Activated T-helper 1 cell treated with anti-CD3 and anti-CD28 coated beads, Interleukin-12 subunit alpha, Interleukin-12 subunit beta, Interleukin-2, Interleukin-4 antibody, amounts not matched to agents 30 ng/mL and 10 ng/mL and 1 ng/mL, durations not matched to agents 14 hours and 24 hours and 36 hours (primary cell): ENCODE results near the gene FICD. TPM values are rescaled to one million over a fixed set of nuclear protein-coding genes. Genes with fewer than 3 reads are reported as not detected.
"Not testable (repeated sequence)": the region's sequence is repeated elsewhere in the genome, so short reads cannot be mapped to it uniquely, and the experiment has no call there.

ENCODE experiments used
- DNase-seq: peaks from one replicate; pipeline ENCODE4 v3.0.0; 2021; ENCODE audit warnings: low spot score
- H3K27ac Mint-ChIP-seq: one replicate; pipeline ENCODE4 v1.8.0; 2021; ENCODE audit warnings: mild to moderate bottlenecking, mixed read lengths
- H3K27me3 Mint-ChIP-seq: one replicate; pipeline ENCODE4 v1.8.0; 2022; ENCODE audit warnings: mild to moderate bottlenecking, moderate library complexity, mixed read lengths; ENCODE audit not compliant: insufficient read depth
- H3K36me3 Mint-ChIP-seq: one replicate; pipeline ENCODE4 v1.8.0; 2021; ENCODE audit warnings: low read depth, mixed read lengths
- H3K4me1 Mint-ChIP-seq: one replicate; pipeline ENCODE4 v1.8.0; 2021; ENCODE audit warnings: low read depth, mixed read lengths
- H3K4me3 Mint-ChIP-seq: one replicate; pipeline ENCODE4 v1.8.0; 2021; ENCODE audit warnings: mild to moderate bottlenecking, moderate library complexity, mixed read lengths
- H3K9me3 Mint-ChIP-seq: one replicate; pipeline ENCODE4 v1.8.0; 2021; ENCODE audit warnings: mixed read lengths
- intact Hi-C: fragments of 100-400 bp; cut with micrococcal nuclease; formaldehyde crosslinking; loops from one replicate; pipeline ENCODE4 v1.15.1; 2024
- total RNA-seq: library from RNA; stranded (reverse); gene quantifications from 2 replicates; pipeline ENCODE4 v1.2.3, GENCODE V29; 2022

The FICD gene
- total RNA-seq, 1 donor from 2014 or later: 6.8 TPM

GRCh38 chr12:108484431-108484830 lies 30.6 kb upstream of the FICD start:
- peaks cover 7% of the 10 kb centered on the region for H3K9me3 Mint-ChIP-seq
- H3K4me3 Mint-ChIP-seq: no peak overlapping the region
- H3K27ac Mint-ChIP-seq: no peak overlapping the region
- no peaks in the 10 kb centered on the region for H3K36me3 Mint-ChIP-seq
- H3K27me3 Mint-ChIP-seq: no peaks in the 10 kb centered on the region
- intact Hi-C loops: no loop called here
- H3K4me1 Mint-ChIP-seq: no peaks in the 10 kb centered on the region
- no peak for DNase-seq

DNA sequence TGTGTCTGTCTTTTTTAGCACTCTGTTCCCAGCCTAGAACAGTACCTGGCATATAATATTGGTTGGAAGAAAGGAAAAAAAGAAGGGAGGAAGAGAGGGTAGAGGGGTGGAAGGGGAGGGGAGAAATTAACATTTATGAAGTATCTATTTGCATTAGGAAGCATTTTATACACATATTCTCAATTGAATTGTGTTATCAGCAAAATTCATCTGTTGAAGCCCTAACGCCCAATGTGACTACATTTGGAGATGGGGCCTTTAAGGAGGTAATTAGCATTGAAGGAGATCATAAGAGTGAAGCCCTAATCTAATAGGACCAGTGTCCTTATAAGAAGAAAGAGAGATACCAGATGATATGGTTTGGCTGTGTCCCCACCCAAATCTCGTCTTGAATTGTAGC lies 30.2 kb upstream of the FICD start:
- no peak for DNase-seq
- no peak overlapping the region for H3K4me3 Mint-ChIP-seq
- H3K9me3 Mint-ChIP-seq: peaks cover 7% of the 10 kb centered on the region
- no peak overlapping the region for H3K27ac Mint-ChIP-seq
- intact Hi-C loops: no loop called here
- no peaks in the 10 kb centered on the region for H3K4me1 Mint-ChIP-seq
- H3K36me3 Mint-ChIP-seq: no peaks in the 10 kb centered on the region
- H3K27me3 Mint-ChIP-seq: no peaks in the 10 kb centered on the region

- not testable (repeated sequence) for H3K4me1 Mint-ChIP-seq, H3K9me3 Mint-ChIP-seq
These were observed 29.7 kb upstream of the FICD start for GRCh38 chr12:108485371-108485770.

GRCh38 chr12:108487029-108487428 lies 28.0 kb upstream of the FICD start:
- intact Hi-C loops, DNase-seq, H3K27me3 Mint-ChIP-seq: not testable (repeated sequence)

More at GRCh38 chr12:108485371-108485770, 29.7 kb upstream of the FICD start:
- intact Hi-C loops, H3K36me3 Mint-ChIP-seq, H3K27me3 Mint-ChIP-seq, DNase-seq, H3K4me3 Mint-ChIP-seq, H3K27ac Mint-ChIP-seq: not testable (repeated sequence)

DNA sequence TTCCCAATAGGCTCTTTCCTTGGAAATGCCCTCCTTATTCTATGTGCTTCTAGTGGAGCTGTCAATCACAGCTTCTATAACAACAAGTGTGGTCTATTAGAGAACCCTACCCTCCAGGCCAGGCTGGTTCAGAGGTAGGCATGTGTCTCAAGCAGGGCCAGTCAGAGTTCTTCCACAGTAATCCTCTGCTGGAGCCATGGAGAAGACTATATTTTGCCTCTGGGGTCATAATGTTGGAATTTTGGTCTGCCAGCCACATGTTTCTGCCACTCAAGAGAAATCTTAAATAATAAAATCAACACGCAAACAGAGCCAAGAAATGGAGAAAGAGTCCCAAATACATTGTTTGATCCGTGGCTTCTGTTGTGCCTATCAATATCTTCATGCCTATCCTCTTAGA lies 23.8 kb upstream of the FICD start:
- H3K4me3 Mint-ChIP-seq: no peak overlapping the region
- no peak overlapping the region for H3K27ac Mint-ChIP-seq
- H3K36me3 Mint-ChIP-seq: no peaks in the 10 kb centered on the region
- intact Hi-C loops: no loop called here
- H3K4me1 Mint-ChIP-seq: no peaks in the 10 kb centered on the region
- peaks cover 16% of the 10 kb centered on the region for H3K27me3 Mint-ChIP-seq
- H3K9me3 Mint-ChIP-seq: peaks cover 7% of the 10 kb centered on the region
- DNase-seq: no peak

More at GRCh38 chr12:108487029-108487428, 28.0 kb upstream of the FICD start:
- H3K4me1 Mint-ChIP-seq, H3K27ac Mint-ChIP-seq, H3K9me3 Mint-ChIP-seq, H3K36me3 Mint-ChIP-seq, H3K4me3 Mint-ChIP-seq: not testable (repeated sequence)

- Mint-ChIP-seq H3K4me3 (no peak overlapping the region), H3K27ac (no peak overlapping the region), H3K9me3 (no peaks in the 10 kb centered on the region), H3K27me3 (peaks cover 16% of the 10 kb centered on the region), H3K36me3 (no peaks in the 10 kb centered on the region), H3K4me1 (no peaks in the 10 kb centered on the region)
- intact Hi-C loops: no loop called here
- no peak for DNase-seq
These were observed 20.0 kb upstream of the FICD start for GRCh38 chr12:108495054-108495453.

DNA sequence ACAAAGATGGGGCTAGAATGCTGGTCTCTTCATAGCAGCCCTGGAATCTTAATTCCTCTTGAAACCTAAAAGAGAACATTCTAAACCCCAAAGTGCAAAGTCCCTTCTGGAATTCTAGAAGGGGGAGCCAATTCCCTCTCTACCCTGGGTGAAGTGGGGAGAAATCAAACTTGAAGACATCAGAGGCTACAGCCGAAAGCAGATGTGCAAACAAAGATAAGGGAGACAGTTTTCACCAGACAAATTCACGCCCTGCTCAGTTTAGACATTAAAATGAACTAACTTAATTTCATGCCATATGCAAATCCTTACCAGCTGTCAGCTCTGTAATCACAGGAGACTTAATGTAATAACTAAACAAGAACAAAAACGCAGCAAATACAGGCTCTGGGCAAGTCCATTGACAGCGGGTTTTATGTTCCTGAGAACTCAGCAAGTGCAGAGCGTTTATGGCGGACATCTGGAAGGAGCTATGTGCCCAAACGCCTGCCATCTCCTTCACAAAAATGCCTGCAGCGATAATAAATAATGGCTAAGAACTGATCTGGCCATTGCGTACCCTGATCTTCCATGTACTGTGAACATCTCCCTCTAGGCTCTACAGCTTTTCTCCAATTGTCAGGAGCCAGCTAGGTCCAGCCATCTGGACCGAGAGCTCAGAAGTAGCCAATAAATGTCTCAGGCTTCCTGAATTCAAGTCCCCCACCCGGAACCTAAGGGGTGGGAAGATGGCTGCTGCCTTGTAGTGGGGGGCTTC lies 19.1 kb upstream of the FICD start:
- no peaks in the 10 kb centered on the region for H3K9me3 Mint-ChIP-seq
- H3K4me1 Mint-ChIP-seq: no peaks in the 10 kb centered on the region
- H3K27me3 Mint-ChIP-seq: peaks cover 16% of the 10 kb centered on the region
- DNase-seq: no peak
- H3K27ac Mint-ChIP-seq: no peak overlapping the region
- no peaks in the 10 kb centered on the region for H3K36me3 Mint-ChIP-seq
- H3K4me3 Mint-ChIP-seq: no peak overlapping the region
- intact Hi-C loops: no loop called here

DNA sequence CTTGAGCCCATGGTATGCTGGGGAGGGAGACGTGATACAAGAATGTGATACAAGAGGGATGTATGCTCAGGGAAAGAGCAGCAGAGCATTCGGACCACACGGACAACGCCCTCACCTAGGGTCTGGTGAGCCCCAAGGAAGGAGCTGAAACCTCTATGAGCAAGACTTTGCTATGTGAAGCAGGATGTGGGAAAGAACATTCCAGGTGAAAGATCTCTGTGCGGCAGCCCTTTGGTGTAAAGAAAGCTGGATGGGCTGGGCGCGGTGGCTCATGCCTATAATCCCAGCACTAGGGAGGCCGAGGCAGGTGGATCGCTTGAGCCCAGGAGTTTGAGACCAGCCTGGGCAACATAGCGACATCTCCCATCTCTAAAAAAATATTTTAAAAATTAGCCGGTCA lies 16.9 kb upstream of the FICD start:
- Mint-ChIP-seq H3K27me3 (peaks cover 12% of the 10 kb centered on the region), H3K4me1 (no peaks in the 10 kb centered on the region), H3K27ac (no peak overlapping the region), H3K4me3 (no peak overlapping the region), H3K9me3 (peaks cover 15% of the 10 kb centered on the region), H3K36me3 (no peaks in the 10 kb centered on the region)
- intact Hi-C loops: no loop called here
- no peak for DNase-seq

GRCh38 chr12:108502922-108503321 lies 12.2 kb upstream of the FICD start:
- Mint-ChIP-seq H3K27me3 (peaks cover 8% of the 10 kb centered on the region), H3K27ac (no peak overlapping the region), H3K4me3 (no peak overlapping the region), H3K36me3 (no peaks in the 10 kb centered on the region), H3K4me1 (no peaks in the 10 kb centered on the region), H3K9me3 (peaks cover 24% of the 10 kb centered on the region)
- intact Hi-C loops: no loop called here
- DNase-seq: no peak

DNA sequence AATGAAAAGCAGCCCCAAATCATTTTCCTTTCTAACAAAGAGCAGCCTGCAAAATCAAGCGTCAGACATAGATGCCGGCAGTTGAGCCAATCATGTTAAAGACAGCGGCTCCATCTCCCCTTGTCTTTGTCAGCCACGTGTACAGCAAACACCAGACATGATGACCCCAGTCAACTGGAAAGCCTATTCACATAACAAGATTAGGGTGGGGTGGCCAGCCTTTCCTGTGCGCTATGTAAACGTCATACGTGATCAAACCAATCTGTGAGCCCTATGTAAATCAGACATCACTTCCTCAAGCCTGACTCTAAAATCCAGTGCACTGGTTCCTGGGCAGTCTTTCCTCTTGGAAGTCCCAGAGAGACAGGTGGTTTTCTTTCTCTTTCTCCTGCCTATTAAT lies 9.9 kb upstream of the FICD start:
- intact Hi-C loops: no loop called here
- H3K36me3 Mint-ChIP-seq: no peaks in the 10 kb centered on the region
- no peak overlapping the region for H3K4me3 Mint-ChIP-seq
- peaks cover 24% of the 10 kb centered on the region for H3K9me3 Mint-ChIP-seq
- H3K4me1 Mint-ChIP-seq: no peaks in the 10 kb centered on the region
- H3K27ac Mint-ChIP-seq: no peak overlapping the region
- DNase-seq: no peak
- H3K27me3 Mint-ChIP-seq: peaks cover 8% of the 10 kb centered on the region

DNA sequence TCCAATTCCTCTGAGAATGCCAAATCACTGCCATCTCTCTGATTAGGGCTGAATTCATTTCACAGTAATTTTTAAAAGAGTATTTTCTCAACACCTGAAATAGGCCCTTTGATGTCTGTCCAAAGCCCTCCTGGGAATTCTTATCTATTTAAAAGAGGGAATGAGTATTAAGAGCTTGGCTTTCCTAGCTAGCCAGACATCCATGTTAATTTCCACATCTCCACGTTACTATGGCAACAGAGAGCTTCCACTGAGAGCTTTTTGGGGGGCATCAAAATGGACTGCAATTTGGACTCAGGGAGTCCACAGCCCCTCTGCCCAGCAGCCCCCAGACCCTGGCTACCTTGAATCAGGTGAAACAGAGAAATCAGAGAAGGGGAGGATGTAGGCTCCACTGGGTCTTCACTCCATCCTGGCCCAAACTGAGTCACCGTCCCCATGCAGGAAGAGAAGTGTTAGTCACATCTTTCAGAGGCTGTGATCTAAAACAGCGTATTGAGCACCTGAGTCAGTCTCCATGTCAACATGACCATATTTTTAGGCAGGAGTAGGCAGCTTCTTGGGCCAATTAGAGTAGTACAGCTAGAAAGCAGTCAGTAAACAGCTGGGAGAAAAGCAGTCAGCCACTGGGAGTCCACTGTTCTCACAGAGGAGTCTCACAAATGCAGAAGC lies 7.0 kb upstream of the FICD start:
- Mint-ChIP-seq H3K4me1 (peaks cover 11% of the 10 kb centered on the region), H3K4me3 (no peak overlapping the region), H3K9me3 (peaks cover 9% of the 10 kb centered on the region), H3K36me3 (no peaks in the 10 kb centered on the region), H3K27ac (no peak overlapping the region), H3K27me3 (peaks cover 6% of the 10 kb centered on the region)
- intact Hi-C loops: no loop called here
- no peak for DNase-seq

GRCh38 chr12:108509806-108510205 lies 5.3 kb upstream of the FICD start:
- intact Hi-C loops: no loop called here
- Mint-ChIP-seq H3K9me3 (no peaks in the 10 kb centered on the region), H3K36me3 (no peaks in the 10 kb centered on the region), H3K4me1 (peaks cover 11% of the 10 kb centered on the region), H3K27me3 (peaks cover 6% of the 10 kb centered on the region), H3K27ac (no peak overlapping the region), H3K4me3 (no peak overlapping the region)
- no peak for DNase-seq

DNA sequence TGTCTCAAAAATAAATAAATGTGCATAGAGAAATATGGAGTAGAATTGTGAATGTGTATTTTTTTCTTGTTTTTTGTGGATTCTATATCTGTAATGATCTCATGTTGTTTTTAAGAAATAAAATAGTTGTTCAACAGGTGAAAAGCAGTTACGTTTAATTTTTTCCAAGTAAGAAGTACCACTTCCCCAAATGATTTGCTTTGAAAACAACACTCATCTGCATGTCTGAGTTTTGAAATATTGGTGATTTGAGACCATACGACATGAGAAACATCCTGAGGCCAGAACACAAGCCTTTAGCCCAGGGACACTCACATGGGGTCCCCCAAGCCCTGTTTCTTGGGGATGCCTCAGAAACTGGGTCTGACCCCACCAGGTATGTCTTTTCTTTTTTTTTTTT lies 4.2 kb upstream of the FICD start:
- H3K27ac Mint-ChIP-seq: no peak overlapping the region
- no peak for DNase-seq
- H3K9me3 Mint-ChIP-seq: no peaks in the 10 kb centered on the region
- H3K4me1 Mint-ChIP-seq: peaks cover 13% of the 10 kb centered on the region
- no peaks in the 10 kb centered on the region for H3K36me3 Mint-ChIP-seq
- H3K27me3 Mint-ChIP-seq: peaks cover 6% of the 10 kb centered on the region
- intact Hi-C loops: no loop called here
- H3K4me3 Mint-ChIP-seq: no peak overlapping the region
